Measurements from ENCODE around the gene CFAP97D1. TPM values are rescaled to one million over a fixed set of nuclear protein-coding genes. Genes with fewer than 3 reads are reported as not detected.
"Not testable (repeated sequence)": the region's sequence is repeated elsewhere in the genome, so short reads cannot be mapped to it uniquely, and the experiment has no call there.

CFAP97D1 gene
- total RNA-seq, 4 donors from 2014 or later = 0.42 TPM; not detected in 3

- Histone ChIP-seq H3K27ac (no peak overlapping the region), H3K36me3 (no peaks in the 10 kb centered on the region), H3K4me3 (no peak overlapping the region), H3K4me1 (no peaks in the 10 kb centered on the region), H3K9me3 (peaks cover 0 to 5% (median 0%) of the 10 kb centered on the region in 4 donors), H3K27me3 (no peaks in the 10 kb centered on the region)
- no peak for DNase-seq (ENCODE audit: low spot score in 2 of 2)
- WGBS, 2 donors = 87 to 90% methylated on average over 14 of the region's 14 CpGs
- no peak for TF ChIP-seq POLR2A (IDR thresholded peaks at IDR 0.05)
Measured at GRCh38 chr17:43790311-43790940, 10.2 kb downstream of the CFAP97D1 start.

GRCh38 chr17:43791589-43791988 lies 11.4 kb downstream of the CFAP97D1 start:
- H3K4me3 ChIP-seq = no peak overlapping the region
- WGBS, 2 donors = 9 to 11% methylated on average over 3 of the region's 3 CpGs
- no peak for DNase-seq (ENCODE audit: low spot score in 2 of 2)

GRCh38 chr17:43792668-43793067 lies 12.4 kb downstream of the CFAP97D1 start:
- not testable (repeated sequence) for H3K36me3 ChIP-seq; H3K4me1 ChIP-seq; H3K4me3 ChIP-seq; H3K27me3 ChIP-seq; DNase-seq (ENCODE audit: low spot score in 2 of 2); H3K27ac ChIP-seq; H3K9me3 ChIP-seq
- WGBS, 2 donors = 89 to 93% methylated on average over 4 of the region's 4 CpGs

More at GRCh38 chr17:43791589-43791988, 11.4 kb downstream of the CFAP97D1 start:
- no peak overlapping the region for H3K27ac ChIP-seq
- no peaks in the 10 kb centered on the region for H3K4me1 ChIP-seq
- no peaks in the 10 kb centered on the region for H3K36me3 ChIP-seq
- H3K27me3 ChIP-seq = no peaks in the 10 kb centered on the region
- TF ChIP-seq CTCF (IDR thresholded peaks at IDR 0.05) = no peak
- TF ChIP-seq POLR2A (IDR thresholded peaks at IDR 0.05) = no peak
- no peak for TF ChIP-seq EP300 (IDR thresholded peaks at IDR 0.05)
- H3K9me3 ChIP-seq = peaks cover 0 to 5% (median 0%) of the 10 kb centered on the region in 4 donors

- H3K27me3 ChIP-seq; H3K27ac ChIP-seq; DNase-seq (ENCODE audit: low spot score in 2 of 2); H3K9me3 ChIP-seq; H3K4me3 ChIP-seq; H3K4me1 ChIP-seq: not testable (repeated sequence)
- 83 to 88% methylated on average over 6 to 9 of the region's 9 CpGs for WGBS, 2 donors
- peaks cover 0 to 11% (median 0%) of the 10 kb centered on the region in 3 donors for H3K36me3 ChIP-seq
Measured at GRCh38 chr17:43798024-43798423, 17.8 kb downstream of the CFAP97D1 start.

GRCh38 chr17:43799047-43799446 lies 18.8 kb downstream of the CFAP97D1 start:
- Histone ChIP-seq H3K36me3 (peaks cover 0 to 14% (median 0%) of the 10 kb centered on the region in 3 donors), H3K27ac (no peak overlapping the region), H3K4me3 (no peak overlapping the region), H3K4me1 (no peaks in the 10 kb centered on the region), H3K27me3 (no peaks in the 10 kb centered on the region), H3K9me3 (peaks cover 0 to 5% (median 0%) of the 10 kb centered on the region in 4 donors)
- 68 to 79% methylated on average over 2 of the region's 2 CpGs for WGBS, 2 donors
- no peak for DNase-seq (ENCODE audit: low spot score in 2 of 2)
- no peak for TF ChIP-seq EP300 (IDR thresholded peaks at IDR 0.05)
- no peak for TF ChIP-seq POLR2A (IDR thresholded peaks at IDR 0.05)
- TF ChIP-seq CTCF (IDR thresholded peaks at IDR 0.05) = no peak

GRCh38 chr17:43800736-43801135 lies 20.5 kb downstream of the CFAP97D1 start:
- H3K4me1 ChIP-seq = no peaks in the 10 kb centered on the region
- 65 to 66% methylated on average over 3 of the region's 3 CpGs for WGBS, 2 donors

More at GRCh38 chr17:43800736-43801135, 20.5 kb downstream of the CFAP97D1 start:
- Histone ChIP-seq H3K9me3 (no peaks in the 10 kb centered on the region), H3K27ac (no peak overlapping the region), H3K4me3 (no peak overlapping the region), H3K27me3 (no peaks in the 10 kb centered on the region), H3K36me3 (peaks cover 0 to 16% (median 0%) of the 10 kb centered on the region in 3 donors)
- DNase-seq (ENCODE audit: low spot score in 2 of 2) = no peak
- TF ChIP-seq CTCF (IDR thresholded peaks at IDR 0.05) (no peak), EP300 (IDR thresholded peaks at IDR 0.05) (no peak)
